Fibroblast of skin of back (primary cell): ENCODE measurements around the gene TMEM91.
A peak's percentile ranks its signal among the peaks of the same experiment; 100 is the strongest.
"Not testable (repeated sequence)": the region's sequence is repeated elsewhere in the genome, so short reads cannot be mapped to it uniquely, and the experiment has no call there.

ENCODE experiments used
- DNase-seq: peaks from one replicate; pipeline ENCODE4 v3.0.0-alpha.2; 2013

The TMEM91 gene

DNA sequence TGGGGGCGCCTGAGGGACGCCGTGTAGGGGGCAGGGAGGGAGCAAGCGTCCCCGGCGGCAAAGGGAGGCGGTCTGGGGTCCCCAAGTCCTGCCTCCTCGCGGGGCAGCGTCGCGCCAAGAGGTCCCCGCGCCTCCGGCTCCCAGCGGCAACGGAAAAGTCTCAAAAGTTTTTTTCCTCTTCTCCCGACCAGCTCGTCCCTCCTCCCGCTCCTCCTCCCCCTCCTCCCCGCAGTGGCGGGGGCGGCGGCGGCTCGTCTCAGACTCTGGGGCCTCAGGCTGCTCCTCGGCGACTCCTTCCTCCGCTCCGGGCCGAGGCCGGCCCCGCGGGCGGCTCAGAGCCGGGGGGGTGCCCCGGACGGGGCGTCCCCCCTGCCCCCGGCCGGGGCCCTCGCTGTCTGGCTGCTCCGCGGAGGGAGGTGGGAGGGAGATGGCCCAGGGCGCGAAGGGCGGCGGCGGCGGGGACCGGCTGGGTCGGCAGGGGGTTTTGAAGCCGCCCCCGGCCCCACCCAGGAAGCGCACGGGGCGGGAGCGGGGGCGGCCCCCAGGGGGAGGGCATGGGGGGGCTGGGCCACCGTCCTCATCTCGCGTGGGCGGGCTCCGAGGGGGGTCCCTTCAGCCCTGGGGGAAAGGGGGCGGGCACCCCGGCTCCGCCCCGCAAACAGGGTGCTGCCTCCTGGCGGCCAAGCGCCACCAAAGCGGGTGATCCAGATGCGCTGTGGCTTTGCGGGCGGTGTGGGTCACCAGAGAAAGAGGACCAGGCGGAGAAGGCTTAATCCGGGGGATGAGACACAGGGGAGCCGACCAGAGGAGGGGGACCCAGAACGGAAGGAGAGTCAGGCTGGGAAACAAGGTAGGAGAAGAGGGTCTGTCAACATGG is 22.6 kb upstream of the TMEM91 start, which contains the start of gene TGFB1:
Gene TGFB1 (minus strand): TSS at position 457 of the 877 bp plus-strand sequence. CDS start 878 bp downstream, outside the sequence.
- peak; percentile 91 for DNase-seq

DNA sequence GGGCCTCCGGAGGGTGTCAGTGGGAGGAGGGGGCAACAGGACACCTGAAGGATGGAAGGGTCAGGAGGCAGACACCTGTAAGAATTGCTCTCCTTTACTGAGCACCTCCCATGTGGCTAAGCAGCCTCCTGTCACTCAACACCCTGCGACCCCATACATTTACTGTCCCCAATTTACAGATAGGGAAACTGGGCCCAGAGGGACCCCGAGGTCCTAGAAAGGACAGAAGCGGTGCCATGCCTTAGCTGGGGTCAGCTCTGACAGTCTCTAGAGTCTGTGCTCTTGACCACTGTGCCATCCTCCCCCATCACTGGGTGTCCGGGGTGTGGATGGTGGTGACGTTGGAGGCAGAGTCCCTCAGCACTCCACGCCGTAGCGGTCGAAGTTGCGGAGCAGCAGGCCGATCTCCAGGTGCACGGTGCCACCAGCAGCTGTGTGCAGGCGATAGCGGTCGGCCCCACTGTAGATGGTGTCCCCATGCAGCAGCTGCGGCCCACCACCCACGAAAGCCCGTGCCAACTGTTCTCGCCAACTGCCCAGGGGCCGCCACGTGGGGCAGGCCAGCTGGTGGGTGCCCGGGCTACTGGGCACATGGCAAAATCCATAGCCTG is 21.9 kb upstream of the TMEM91 start:
- DNase-seq: no peak

GRCh38 chr19:41355035-41355434 is 21.3 kb upstream of the TMEM91 start:
- no peak for DNase-seq

DNA sequence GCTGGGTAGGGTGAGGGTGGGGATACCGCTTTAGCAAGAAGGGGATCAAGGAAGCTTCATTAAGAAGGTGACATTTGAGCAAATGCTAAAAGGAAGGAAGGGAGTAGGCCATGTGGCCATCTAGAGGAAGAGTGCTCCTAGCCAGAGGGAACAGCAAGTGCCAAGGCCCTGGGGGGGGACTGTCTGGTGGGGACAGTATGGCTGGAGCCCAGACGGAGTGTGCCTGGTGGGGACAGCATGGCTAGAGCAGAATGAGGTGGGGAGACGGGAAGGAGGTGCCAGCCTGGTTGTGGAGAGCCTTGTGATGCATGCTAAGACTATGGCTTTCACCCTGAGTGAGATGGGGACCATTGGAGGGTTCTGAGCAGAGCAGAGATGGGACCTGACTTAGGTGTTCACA is 20.5 kb upstream of the TMEM91 start:
- no peak for DNase-seq

DNA sequence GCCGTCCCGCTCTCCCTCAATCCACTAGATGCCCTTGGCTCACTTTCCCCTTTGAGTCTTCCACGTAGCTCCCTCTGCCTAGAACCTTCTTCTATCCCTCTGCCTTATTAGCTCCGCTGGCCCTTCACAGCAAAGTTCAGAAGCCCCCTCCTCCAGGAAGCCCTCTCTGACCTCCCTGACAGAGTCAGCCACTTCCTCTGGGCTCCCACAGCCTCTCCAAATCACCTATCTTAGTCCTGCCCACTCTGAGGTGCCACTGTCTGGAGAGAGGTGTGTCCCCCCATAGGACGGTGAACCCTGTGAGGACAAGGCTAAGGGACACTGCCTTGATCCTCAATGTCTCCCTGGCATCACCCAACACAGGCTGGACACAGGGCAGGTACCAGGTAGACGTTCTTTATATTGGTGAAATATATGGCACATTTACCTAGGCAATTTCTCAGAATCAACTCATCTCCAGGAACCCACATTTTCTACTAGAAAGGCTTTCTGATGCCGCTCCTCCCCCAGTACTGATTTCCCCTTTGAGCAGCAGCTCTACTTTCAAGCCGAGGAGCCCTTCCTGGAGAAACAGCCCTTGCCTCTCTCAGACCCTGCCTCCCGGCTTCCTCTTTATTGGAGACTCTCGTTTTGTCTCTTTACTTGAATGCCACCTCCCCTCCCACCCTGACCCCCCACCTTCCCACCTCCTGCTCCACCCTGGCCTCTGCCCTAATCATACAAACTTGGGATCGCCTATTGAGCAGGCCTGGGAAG is 19.2 kb upstream of the TMEM91 start:
- no peak for DNase-seq

- DNase-seq: no peak
Observed at GRCh38 chr19:41357746-41358145, 18.6 kb upstream of the TMEM91 start.

DNA sequence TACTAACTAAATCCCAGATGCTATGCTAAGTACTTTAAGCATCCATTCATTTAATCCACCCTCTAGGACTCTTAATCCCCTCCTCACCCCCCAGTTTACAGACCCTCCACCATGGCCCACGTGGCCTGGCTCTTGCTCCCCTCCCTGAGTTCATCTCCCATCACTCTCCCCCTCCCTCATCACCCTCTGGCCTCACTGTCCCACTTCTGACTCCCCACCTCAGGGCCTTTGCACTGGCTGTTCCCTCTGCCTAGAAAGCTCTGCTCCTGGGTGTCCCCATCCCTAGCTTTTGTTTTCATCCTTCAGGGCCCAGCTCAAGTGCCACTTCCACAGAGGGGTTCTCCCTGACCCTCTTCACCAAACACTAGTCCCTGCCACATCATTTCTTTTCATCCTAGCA is 16.6 kb upstream of the TMEM91 start:
- DNase-seq: no peak

- DNase-seq: no peak
Observed at GRCh38 chr19:41362143-41362847, 14.0 kb upstream of the TMEM91 start.

GRCh38 chr19:41363371-41363752 is 13.0 kb upstream of the TMEM91 start:
- no peak for DNase-seq

DNA sequence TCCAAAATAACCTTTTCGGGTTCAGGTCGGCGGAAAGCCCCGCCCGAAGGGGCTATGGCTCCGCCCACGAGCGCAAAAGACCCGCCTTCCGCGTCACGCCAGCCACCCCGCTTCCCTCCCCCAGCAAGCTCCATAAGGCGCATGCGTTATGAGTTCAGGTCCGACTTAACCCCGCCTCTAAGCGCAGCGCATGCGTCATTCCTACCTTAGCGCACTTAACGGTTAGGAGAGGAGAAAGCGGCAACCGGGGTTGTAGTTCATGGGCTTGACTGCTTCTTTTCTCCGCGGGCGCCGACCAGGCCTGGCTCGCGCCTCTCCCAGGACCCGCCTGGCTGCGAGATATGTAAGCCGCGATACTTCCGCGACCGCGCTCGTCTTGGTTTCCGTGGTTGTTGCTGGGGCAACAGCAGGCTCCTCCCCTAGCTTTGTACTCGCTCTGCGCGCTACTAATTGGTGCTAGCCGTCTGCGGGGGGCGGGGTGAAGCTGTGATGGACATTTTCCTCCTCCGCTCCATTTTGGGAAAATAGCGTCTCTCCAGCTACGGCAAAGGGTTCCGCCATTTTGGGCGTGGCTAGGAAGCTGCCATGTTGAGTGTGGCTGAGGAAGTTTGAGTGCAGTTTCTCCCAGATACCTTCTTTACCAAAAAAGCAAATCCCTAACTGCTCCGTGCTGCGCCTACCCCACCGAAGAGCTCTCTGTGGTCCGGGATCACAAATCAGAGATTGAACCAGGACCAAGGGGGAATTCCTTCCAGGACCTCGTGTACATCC is 12.4 kb upstream of the TMEM91 start, which contains the start of gene B9D2:
Gene B9D2 (minus strand): TSS at position 397 of the 771 bp plus-strand sequence. CDS start 630 bp downstream, outside the sequence.
- peak; percentile 98 for DNase-seq

GRCh38 chr19:41364524-41365391 is 11.6 kb upstream of the TMEM91 start:
- DNase-seq: no peak

DNA sequence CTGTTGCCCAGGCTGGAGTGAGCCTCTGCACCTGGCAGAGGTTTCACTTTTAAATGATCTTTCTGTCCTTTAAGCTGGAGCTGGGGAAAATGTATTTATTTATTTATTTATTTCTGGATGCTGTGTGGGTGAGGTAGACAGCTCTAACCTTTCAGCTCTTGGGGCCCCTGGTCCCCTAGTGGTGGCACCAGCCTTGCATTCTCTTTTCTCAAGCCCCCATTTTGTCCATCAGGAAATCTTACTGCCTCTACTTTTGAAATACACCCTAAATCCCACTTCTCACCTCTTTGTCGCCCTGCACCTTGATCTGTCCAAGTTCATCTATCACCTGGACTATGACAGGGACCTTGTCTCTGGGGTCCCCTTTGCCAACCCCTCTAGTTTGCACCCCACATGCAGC is 10.2 kb upstream of the TMEM91 start:
- DNase-seq: no peak

DNA sequence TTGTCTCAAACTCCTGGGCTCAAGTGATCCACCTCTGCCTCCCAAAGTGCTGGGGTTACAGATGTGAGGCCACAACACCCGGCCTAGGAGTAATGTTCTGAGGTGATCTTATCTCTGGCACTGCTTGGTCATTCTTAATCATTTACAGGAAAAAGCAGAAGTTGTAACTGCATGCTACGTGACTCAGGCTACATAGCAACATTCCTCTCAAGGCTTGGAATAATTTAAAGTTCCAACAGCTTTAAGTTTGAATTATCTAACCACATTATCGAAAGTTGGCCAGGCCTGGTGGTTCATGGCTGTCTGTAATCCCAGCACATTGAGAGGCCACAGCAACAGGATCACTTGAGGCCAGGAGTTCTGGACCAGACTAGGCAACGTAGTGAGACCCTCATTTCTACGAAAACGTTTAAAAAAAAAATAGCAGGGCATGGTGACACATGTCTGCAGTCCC is 8.5 kb upstream of the TMEM91 start:
- DNase-seq: peak; percentile 91

DNA sequence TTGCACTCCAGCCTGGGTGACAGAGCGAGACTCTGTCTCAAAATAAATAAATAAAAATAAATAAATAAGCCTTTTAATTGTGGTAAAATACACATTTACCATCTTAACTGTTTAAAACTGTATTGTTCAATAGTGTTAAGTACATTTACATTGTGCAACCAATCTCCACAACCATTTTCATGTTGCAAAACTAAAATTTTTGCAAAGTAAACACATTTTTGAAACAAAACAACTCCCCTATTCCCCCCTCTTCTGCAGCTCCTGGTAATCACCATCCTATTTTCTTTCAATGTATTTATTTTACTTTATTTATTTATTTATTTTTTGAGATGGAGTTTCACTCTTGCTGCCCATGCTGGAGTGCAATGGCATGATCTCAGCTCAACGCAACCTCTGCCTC is 6.6 kb upstream of the TMEM91 start:
- no peak for DNase-seq

DNA sequence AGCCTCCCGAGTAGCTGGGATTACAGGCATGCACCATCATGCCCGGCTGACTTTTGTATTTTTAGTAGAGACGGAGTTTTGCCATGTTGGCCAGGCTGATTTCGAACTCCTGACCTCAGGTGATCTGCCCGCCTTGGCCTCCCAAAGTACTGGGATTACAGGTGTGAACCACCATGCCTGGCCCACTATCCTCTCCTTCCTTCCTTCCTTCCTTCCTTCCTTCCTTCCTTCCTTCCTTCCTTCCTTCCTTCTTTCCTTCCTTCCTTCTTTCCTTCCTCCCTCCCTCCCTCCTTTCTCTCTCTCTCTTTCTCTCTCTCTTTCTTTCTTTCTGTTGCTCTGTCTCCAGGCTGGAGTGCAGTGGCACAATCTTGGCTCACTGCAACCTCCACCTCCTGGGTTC is 5.2 kb upstream of the TMEM91 start:
- DNase-seq: not testable (repeated sequence)

DNA sequence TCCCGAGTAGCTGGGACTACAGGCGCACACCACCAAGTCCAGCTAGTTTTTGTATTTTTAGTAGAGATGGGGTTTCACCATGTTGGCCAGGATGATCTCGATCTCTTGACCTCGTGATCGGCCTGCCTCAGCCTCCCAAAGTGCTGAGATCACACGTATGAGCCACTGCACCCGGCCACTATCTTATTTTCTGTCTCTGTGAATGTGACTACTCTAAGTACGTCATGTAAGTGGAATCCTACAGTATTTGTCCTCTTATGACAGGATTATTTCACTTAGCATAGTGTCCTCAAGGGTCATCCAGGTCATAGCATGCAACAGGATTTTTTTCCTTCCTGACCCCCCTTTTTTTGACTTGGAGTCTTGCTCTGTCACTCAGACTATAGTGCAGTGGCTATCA is 4.8 kb upstream of the TMEM91 start:
- no peak for DNase-seq

- DNase-seq: no peak
Observed at GRCh38 chr19:41372501-41372900, 3.8 kb upstream of the TMEM91 start.

DNA sequence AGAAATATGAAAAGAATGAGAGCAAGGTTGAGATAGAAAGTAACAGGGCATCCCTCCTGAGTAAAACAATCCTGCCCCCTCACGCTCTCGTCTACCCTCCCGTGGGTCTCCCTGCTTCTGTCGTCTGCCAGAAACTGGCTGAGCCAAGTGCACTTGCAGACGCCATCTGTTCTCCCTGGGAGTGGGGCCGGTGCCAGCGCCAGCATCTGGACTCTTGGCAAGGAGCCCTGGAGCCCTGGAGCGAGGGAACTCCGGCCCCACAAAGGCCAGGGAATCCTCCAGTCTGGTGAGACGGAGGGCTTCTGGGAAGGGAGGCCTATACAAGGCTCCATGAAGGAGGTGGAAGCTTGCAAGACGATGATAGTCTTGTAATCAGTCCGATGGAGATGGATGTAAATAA is 2.3 kb upstream of the TMEM91 start:
- peak; percentile 82 for DNase-seq

DNA sequence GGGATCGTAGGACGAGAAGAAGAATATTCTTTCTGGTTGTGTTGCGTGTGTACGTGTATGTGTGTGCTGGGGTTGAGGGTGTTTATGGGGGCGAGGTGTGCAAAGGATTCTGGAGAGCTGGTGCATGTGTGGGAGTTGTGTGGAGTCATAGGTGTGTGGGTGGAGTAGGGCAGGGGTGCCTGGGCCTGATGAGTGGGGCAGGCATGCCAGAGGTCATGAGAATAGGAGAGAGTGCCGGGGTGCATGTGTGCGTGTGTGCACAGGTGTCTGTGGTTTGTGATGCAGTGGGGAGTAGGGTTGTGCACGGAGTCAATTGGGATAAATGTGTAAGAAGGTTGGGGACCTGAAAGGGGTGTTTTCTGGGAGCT is 649 bp downstream of the TMEM91 start:
- DNase-seq: no peak

- DNase-seq: peak; percentile 8
Observed at GRCh38 chr19:41377977-41378709, 1.8 kb downstream of the TMEM91 start.
